HT1080 (cell line): Measurements from ENCODE around the gene DNAJB8. TPM values are rescaled to one million over a fixed set of nuclear protein-coding genes. Genes with fewer than 3 reads are reported as not detected.

Experiments
- DNase-seq: peaks from one replicate; pipeline ENCODE4 v3.0.0-alpha.2; 2015; ENCODE audit warnings: low read depth
- total RNA-seq: library from RNA; depleted of rRNA; stranded (reverse); fragments of >200 nt; shearing (Covaris generic); gene quantifications from 2 replicates; pipeline ENCODE4 v1.2.3, GENCODE V29; 2014; rRNA removed

Gene DNAJB8
- total RNA-seq, 1 experiment from 2014 or later: not detected

DNA sequence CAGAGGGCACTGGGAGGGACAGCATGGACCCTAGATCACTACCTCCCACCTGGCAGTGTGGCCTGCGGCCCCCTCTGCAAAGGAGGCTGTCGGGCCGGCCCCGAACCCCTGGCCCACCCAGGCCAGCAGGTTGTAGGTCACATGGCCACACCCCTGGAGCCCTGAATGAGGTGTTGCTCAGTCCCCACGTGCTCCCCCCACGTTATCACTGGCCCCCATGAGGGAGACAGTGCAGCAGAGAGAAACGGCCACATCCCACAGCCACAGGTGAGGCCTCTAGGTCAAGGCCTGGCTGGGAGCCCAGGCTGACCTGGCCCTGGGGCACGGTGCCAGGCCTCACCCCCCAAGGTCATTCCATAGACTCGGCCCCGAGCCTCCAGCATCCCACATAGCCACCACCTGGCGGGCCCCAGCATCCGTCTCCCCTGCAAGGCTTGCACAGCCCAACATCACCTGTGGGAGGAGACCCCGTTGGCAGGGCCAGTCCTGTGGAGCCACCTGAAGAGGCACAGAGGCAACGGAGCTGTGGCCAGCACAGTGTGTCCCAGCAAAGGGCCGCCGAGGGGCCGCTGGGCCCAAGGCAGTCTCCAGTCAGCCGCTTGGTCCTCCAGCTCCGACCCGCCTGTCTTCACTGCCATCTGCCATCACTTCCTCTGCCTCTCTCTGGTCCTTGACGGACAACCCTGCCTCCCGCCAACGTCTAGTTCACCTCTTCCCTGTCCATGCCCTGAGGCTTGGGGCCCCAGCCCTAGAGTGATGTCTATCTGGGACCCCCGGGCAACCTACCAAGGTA is 53.1 kb downstream of the DNAJB8 start:
- DNase-seq: no peak

DNA sequence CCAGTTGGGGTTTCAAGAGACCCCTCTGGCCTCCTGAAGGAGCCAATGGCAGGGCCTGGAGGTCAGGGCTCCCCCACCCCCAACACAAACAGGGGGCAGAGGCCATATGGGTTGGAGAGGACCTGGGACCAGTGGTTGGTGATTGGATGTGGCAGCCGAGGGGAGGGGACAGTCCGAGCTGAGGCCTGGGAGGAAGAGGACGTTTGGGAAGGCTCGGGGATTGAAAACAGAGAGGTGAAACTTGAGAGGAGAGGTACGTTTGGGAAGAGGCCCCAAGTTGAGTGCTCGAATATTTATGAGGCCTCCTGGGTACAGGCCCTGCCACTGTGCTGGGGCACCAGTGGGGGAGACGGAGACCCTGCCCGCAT is 53.7 kb downstream of the DNAJB8 start:
- DNase-seq: no peak

Other genes starting within 250 kb of the DNAJB8 start
- gene GATA2, start 26.3 kb upstream of the DNAJB8 start, total RNA-seq: 0.50 and 1.6 TPM in 2 replicates
- 477 and 524 TPM in 2 replicates for gene RPN1, start 183.9 kb upstream of the DNAJB8 start, total RNA-seq